ENCODE measurements around the gene MEGF11.

Gene MEGF11

GRCh38 chr15:65893060-65893459, 360.5 kb downstream of the MEGF11 start:
- Histone ChIP-seq H3K27ac (ENCODE audit: low read length) (no peak overlapping the region), H2AFZ (ENCODE audit: low read depth, low read length) (no peak overlapping the region), H3K4me2 (ENCODE audit: low read length) (no peak overlapping the region), H3K4me3 (ENCODE audit: low read length) (no peak overlapping the region), H3K79me2 (ENCODE audit: low read length) (no peaks in the 10 kb centered on the region), H3K9ac (ENCODE audit: low read length) (no peak overlapping the region), H4K20me1 (ENCODE audit: insufficient read depth, low read length) (peaks cover 12% of the 10 kb centered on the region; the same call in 1 of the 2 replicates), H3K36me3 (replicated peaks; ENCODE audit: low read depth, low read length) (peaks cover 24% of the 10 kb centered on the region), H3K4me1 (ENCODE audit: low read length) (peaks cover 8% of the 10 kb centered on the region), H3K27me3 (ENCODE audit: low read depth, low read length) (no peaks in the 10 kb centered on the region), H3K9me3 (ENCODE audit: insufficient read depth, low read length) (no peaks in the 10 kb centered on the region)
- TF ChIP-seq, protein P1, sequence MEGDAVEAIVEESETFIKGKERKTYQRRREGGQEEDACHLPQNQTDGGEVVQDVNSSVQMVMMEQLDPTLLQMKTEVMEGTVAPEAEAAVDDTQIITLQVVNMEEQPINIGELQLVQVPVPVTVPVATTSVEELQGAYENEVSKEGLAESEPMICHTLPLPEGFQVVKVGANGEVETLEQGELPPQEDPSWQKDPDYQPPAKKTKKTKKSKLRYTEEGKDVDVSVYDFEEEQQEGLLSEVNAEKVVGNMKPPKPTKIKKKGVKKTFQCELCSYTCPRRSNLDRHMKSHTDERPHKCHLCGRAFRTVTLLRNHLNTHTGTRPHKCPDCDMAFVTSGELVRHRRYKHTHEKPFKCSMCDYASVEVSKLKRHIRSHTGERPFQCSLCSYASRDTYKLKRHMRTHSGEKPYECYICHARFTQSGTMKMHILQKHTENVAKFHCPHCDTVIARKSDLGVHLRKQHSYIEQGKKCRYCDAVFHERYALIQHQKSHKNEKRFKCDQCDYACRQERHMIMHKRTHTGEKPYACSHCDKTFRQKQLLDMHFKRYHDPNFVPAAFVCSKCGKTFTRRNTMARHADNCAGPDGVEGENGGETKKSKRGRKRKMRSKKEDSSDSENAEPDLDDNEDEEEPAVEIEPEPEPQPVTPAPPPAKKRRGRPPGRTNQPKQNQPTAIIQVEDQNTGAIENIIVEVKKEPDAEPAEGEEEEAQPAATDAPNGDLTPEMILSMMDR (IDR thresholded peaks at IDR 0.05; ENCODE audit: low read depth, low read length) = no peak
- TF ChIP-seq EZH2phosphoT487 (IDR thresholded peaks at IDR 0.05; ENCODE audit: low read depth) = no peak

GRCh38 chr15:65888981-65889380, 364.6 kb downstream of the MEGF11 start:
- Histone ChIP-seq H3K4me2 (ENCODE audit: low read length) (0 out of 2 replicates have a peak overlapping the region, but pooled peaks have one; percentile 16), H3K9me3 (ENCODE audit: insufficient read depth, low read length) (no peaks in the 10 kb centered on the region), H3K27ac (ENCODE audit: low read length) (no peak overlapping the region), H3K79me2 (ENCODE audit: low read length) (no peaks in the 10 kb centered on the region), H3K9ac (ENCODE audit: low read length) (no peak overlapping the region), H3K4me3 (ENCODE audit: low read length) (no peak overlapping the region), H3K27me3 (ENCODE audit: low read depth, low read length) (no peaks in the 10 kb centered on the region), H3K4me1 (ENCODE audit: low read length) (peaks cover 17% of the 10 kb centered on the region), H3K36me3 (replicated peaks; ENCODE audit: low read depth, low read length) (peaks cover 37% of the 10 kb centered on the region), H4K20me1 (ENCODE audit: insufficient read depth, low read length) (peaks cover 22% of the 10 kb centered on the region; the same call in 1 of the 2 replicates), H2AFZ (ENCODE audit: low read depth, low read length) (no peak overlapping the region)
- TF ChIP-seq, protein P1 (IDR thresholded peaks at IDR 0.05; ENCODE audit: low read depth, low read length) = no peak
- TF ChIP-seq EZH2phosphoT487 (IDR thresholded peaks at IDR 0.05; ENCODE audit: low read depth) = no peak

- Histone ChIP-seq H3K4me2 (ENCODE audit: low read length) (no peak overlapping the region), H3K27me3 (ENCODE audit: low read depth, low read length) (no peaks in the 10 kb centered on the region), H2AFZ (ENCODE audit: low read depth, low read length) (no peak overlapping the region), H3K9me3 (ENCODE audit: insufficient read depth, low read length) (no peaks in the 10 kb centered on the region), H3K4me3 (ENCODE audit: low read length) (no peak overlapping the region), H3K36me3 (replicated peaks; ENCODE audit: low read depth, low read length) (peaks cover 41% of the 10 kb centered on the region), H3K4me1 (ENCODE audit: low read length) (peaks cover 22% of the 10 kb centered on the region), H3K79me2 (ENCODE audit: low read length) (no peaks in the 10 kb centered on the region), H3K9ac (ENCODE audit: low read length) (no peak overlapping the region), H3K27ac (ENCODE audit: low read length) (no peak overlapping the region), H4K20me1 (ENCODE audit: insufficient read depth, low read length) (peaks cover 22% of the 10 kb centered on the region; the same call in 1 of the 2 replicates)
- TF ChIP-seq EZH2phosphoT487 (IDR thresholded peaks at IDR 0.05; ENCODE audit: low read depth) = no peak
- TF ChIP-seq, protein P1 (IDR thresholded peaks at IDR 0.05; ENCODE audit: low read depth, low read length) = no peak
Measured at GRCh38 chr15:65887565-65887964, 366.0 kb downstream of the MEGF11 start.

DNA sequence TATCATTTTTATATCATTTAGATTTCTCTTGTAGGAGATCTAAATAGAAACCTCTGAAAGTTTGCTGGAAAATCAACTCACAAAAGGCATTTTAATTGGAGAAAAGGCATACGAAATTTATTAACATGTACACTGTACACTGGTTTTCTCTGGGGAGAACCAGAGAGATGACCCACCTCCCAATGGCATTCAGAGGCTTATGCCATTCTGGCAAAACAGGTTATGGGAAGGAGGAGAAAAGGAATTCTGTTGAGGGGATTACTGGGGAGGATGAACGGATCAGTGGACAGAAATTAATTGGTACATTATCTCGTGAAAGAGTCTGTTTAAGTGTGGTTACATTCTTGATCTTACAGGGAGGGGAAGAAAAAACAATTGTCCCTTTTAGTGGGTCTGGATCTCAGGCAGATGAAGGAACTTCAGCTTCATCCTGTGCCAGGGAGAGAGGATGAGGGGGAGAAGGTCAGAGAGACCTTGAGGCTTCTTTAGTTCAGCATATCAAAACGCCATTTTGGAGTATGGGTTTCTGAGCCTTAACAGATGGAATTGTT, 367.8 kb downstream of the MEGF11 start:
- Histone ChIP-seq H3K4me2 (ENCODE audit: low read length) (no peak overlapping the region), H3K27me3 (ENCODE audit: low read depth, low read length) (no peaks in the 10 kb centered on the region), H3K36me3 (replicated peaks; ENCODE audit: low read depth, low read length) (peaks cover 47% of the 10 kb centered on the region), H3K9ac (ENCODE audit: low read length) (no peak overlapping the region), H3K4me1 (ENCODE audit: low read length) (peaks cover 22% of the 10 kb centered on the region), H4K20me1 (ENCODE audit: insufficient read depth, low read length) (peaks cover 15% of the 10 kb centered on the region; the same call in 1 of the 2 replicates), H3K27ac (ENCODE audit: low read length) (no peak overlapping the region), H3K9me3 (ENCODE audit: insufficient read depth, low read length) (no peaks in the 10 kb centered on the region), H3K79me2 (ENCODE audit: low read length) (no peaks in the 10 kb centered on the region), H3K4me3 (ENCODE audit: low read length) (no peak overlapping the region), H2AFZ (ENCODE audit: low read depth, low read length) (no peak overlapping the region)
- no peak for TF ChIP-seq EZH2phosphoT487 (IDR thresholded peaks at IDR 0.05; ENCODE audit: low read depth)
- TF ChIP-seq, protein P1 (IDR thresholded peaks at IDR 0.05; ENCODE audit: low read depth, low read length) = no peak

Data from OCI-LY3 (cell line).